ENCODE measurements around the gene OOSP3.
"Not testable (repeated sequence)": the region's sequence is repeated elsewhere in the genome, so short reads cannot be mapped to it uniquely, and the experiment has no call there.

OOSP3 gene

GRCh38 chr11:59849129-59849528 is 29.5 kb upstream of the OOSP3 start:
- Histone ChIP-seq H3K9me3 (replicated peaks in 1 of 11) (0 out of 22 replicates have a peak, but pooled peaks cover 0 to 5% (median 0%) of the 10 kb centered on the region in 11 experiments), H3K27ac (no peak overlapping the region), H4K20me1 (no peaks in the 10 kb centered on the region), H3K9ac (no peak overlapping the region), H3K36me3 (no peaks in the 10 kb centered on the region), H3K4me2 (no peak overlapping the region), H3K27me3 (no peaks in the 10 kb centered on the region), H3K4me3 (no peak overlapping the region), H3K4me1 (no peaks in the 10 kb centered on the region)
- no peak for TF ChIP-seq Cebpa-rat (IDR thresholded peaks at IDR 0.05)

- not testable (repeated sequence) for H3K9ac ChIP-seq; H4K20me1 ChIP-seq; H3K4me3 ChIP-seq; H3K4me1 ChIP-seq; H3K36me3 ChIP-seq; H3K9me3 ChIP-seq (replicated peaks in 1 of 11); H3K27ac ChIP-seq; H3K4me2 ChIP-seq; H3K27me3 ChIP-seq
These were observed 29.0 kb upstream of the OOSP3 start for GRCh38 chr11:59849551-59849950.

GRCh38 chr11:59851416-59851815 is 27.2 kb upstream of the OOSP3 start:
- not testable (repeated sequence) for H4K20me1 ChIP-seq

GRCh38 chr11:59854871-59855270 is 23.7 kb upstream of the OOSP3 start:
- Histone ChIP-seq H3K27me3 (no peaks in the 10 kb centered on the region), H4K20me1 (no peaks in the 10 kb centered on the region), H3K27ac (no peak overlapping the region), H3K9me3 (replicated peaks in 1 of 11) (0 out of 22 replicates have a peak, but pooled peaks cover 0 to 5% (median 0%) of the 10 kb centered on the region in 11 experiments), H3K36me3 (no peaks in the 10 kb centered on the region), H3K4me2 (no peak overlapping the region), H3K9ac (no peak overlapping the region), H3K4me3 (no peak overlapping the region), H3K4me1 (peaks cover 0 to 9% (median 0%) of the 10 kb centered on the region in 10 experiments; a peak in 7 of 20 replicates)
- TF ChIP-seq Cebpa-rat (IDR thresholded peaks at IDR 0.05), result no peak

More at GRCh38 chr11:59851416-59851815, 27.2 kb upstream of the OOSP3 start:
- not testable (repeated sequence) for H3K27ac ChIP-seq; H3K4me2 ChIP-seq; H3K36me3 ChIP-seq; H3K9ac ChIP-seq; H3K4me3 ChIP-seq; H3K9me3 ChIP-seq (replicated peaks in 1 of 11); H3K4me1 ChIP-seq; H3K27me3 ChIP-seq

GRCh38 chr11:59857439-59858434 is 20.8 kb upstream of the OOSP3 start:
- no peak for TF ChIP-seq Cebpa-rat (IDR thresholded peaks at IDR 0.05)
- peak overlapping the region in 3 of 11 experiments; percentile 10 to 28 (median 25); a peak in 5 of 22 replicates for H3K4me2 ChIP-seq
- no peak overlapping the region for H3K9ac ChIP-seq
- no peaks in the 10 kb centered on the region for H3K27me3 ChIP-seq
- no peak overlapping the region for H3K27ac ChIP-seq
- H3K9me3 ChIP-seq (replicated peaks in 1 of 11), result no peaks in the 10 kb centered on the region
- no peak overlapping the region for H3K4me3 ChIP-seq
- no peaks in the 10 kb centered on the region for H3K36me3 ChIP-seq
- peaks cover 0 to 17% (median 0%) of the 10 kb centered on the region in 10 experiments; a peak in 7 of 20 replicates for H3K4me1 ChIP-seq
- no peaks in the 10 kb centered on the region for H4K20me1 ChIP-seq

GRCh38 chr11:59859673-59860072 is 18.9 kb upstream of the OOSP3 start:
- Histone ChIP-seq H4K20me1 (no peaks in the 10 kb centered on the region), H3K9me3 (replicated peaks in 1 of 11) (no peaks in the 10 kb centered on the region), H3K27me3 (no peaks in the 10 kb centered on the region), H3K9ac (no peak overlapping the region), H3K27ac (no peak overlapping the region), H3K4me1 (peaks cover 0 to 26% (median 0%) of the 10 kb centered on the region in 10 experiments; a peak in 7 of 20 replicates), H3K4me2 (no peak overlapping the region), H3K36me3 (no peaks in the 10 kb centered on the region), H3K4me3 (no peak overlapping the region)
- TF ChIP-seq Cebpa-rat (IDR thresholded peaks at IDR 0.05), result no peak

GRCh38 chr11:59862252-59862651 is 16.3 kb upstream of the OOSP3 start:
- H3K4me1 ChIP-seq, result peaks cover 0 to 51% (median 9%) of the 10 kb centered on the region in 10 experiments; a peak in 12 of 20 replicates
- H3K27me3 ChIP-seq, result no peaks in the 10 kb centered on the region
- H3K27ac ChIP-seq, result no peak overlapping the region
- peaks cover 0 to 4% (median 0%) of the 10 kb centered on the region in 11 experiments; a peak in 1 of 22 replicates for H3K9me3 ChIP-seq (replicated peaks in 1 of 11)
- H3K36me3 ChIP-seq, result no peaks in the 10 kb centered on the region
- H4K20me1 ChIP-seq, result no peaks in the 10 kb centered on the region
- H3K4me2 ChIP-seq, result no peak overlapping the region; a peak in 1 of 22 replicates
- no peak overlapping the region for H3K9ac ChIP-seq
- no peak for TF ChIP-seq Cebpa-rat (IDR thresholded peaks at IDR 0.05)
- H3K4me3 ChIP-seq, result no peak overlapping the region

GRCh38 chr11:59865031-59865430 is 13.6 kb upstream of the OOSP3 start:
- peaks cover 0 to 44% (median 9%) of the 10 kb centered on the region in 10 experiments; a peak in 12 of 20 replicates for H3K4me1 ChIP-seq
- H3K4me3 ChIP-seq, result no peak overlapping the region
- peaks cover 0 to 4% (median 0%) of the 10 kb centered on the region in 11 experiments; a peak in 1 of 22 replicates for H3K9me3 ChIP-seq (replicated peaks in 1 of 11)
- H3K27me3 ChIP-seq, result no peaks in the 10 kb centered on the region
- no peaks in the 10 kb centered on the region for H3K36me3 ChIP-seq
- H4K20me1 ChIP-seq, result no peaks in the 10 kb centered on the region
- TF ChIP-seq Cebpa-rat (IDR thresholded peaks at IDR 0.05), result no peak
- peak overlapping the region in 5 of 11 experiments; percentile 8 to 59 (median 51); a peak in 8 of 22 replicates for H3K27ac ChIP-seq
- peak overlapping the region in 4 of 11 experiments; percentile 6 to 62 (median 46); a peak in 6 of 22 replicates for H3K4me2 ChIP-seq
- H3K9ac ChIP-seq, result no peak overlapping the region

GRCh38 chr11:59866397-59866796 is 12.2 kb upstream of the OOSP3 start, which contains the start of gene TCN1:
TCN1 (minus strand) TSS chr11:59866487; CDS start chr11:59866470, 17 bp downstream.
- H3K27ac ChIP-seq, result peak within 1 kb of the TSS in 9 of 11 experiments; percentile 10 to 59 (median 34); a peak in 13 of 22 replicates
- peaks cover 0 to 11% (median 4%) of the 10 kb centered on the region in 11 experiments; a peak in 7 of 22 replicates for H3K9me3 ChIP-seq (replicated peaks in 1 of 11)
- H3K4me2 ChIP-seq, result peak within 1 kb of the TSS in 8 of 11 experiments; percentile 14 to 62 (median 30); a peak in 12 of 22 replicates
- no peak within 1 kb of the TSS for H3K4me3 ChIP-seq
- H3K27me3 ChIP-seq, result no peaks in the 10 kb centered on the region
- peaks cover 0 to 44% (median 9%) of the 10 kb centered on the region in 10 experiments; a peak in 12 of 20 replicates for H3K4me1 ChIP-seq
- H3K36me3 ChIP-seq, result no peaks in the 10 kb centered on the region
- no peaks in the 10 kb centered on the region for H4K20me1 ChIP-seq
- no peak within 1 kb of the TSS for H3K9ac ChIP-seq
- peak in 8 of 11 experiments; percentile 43 to 86 (median 72); a peak in 14 of 22 replicates for TF ChIP-seq Cebpa-rat (IDR thresholded peaks at IDR 0.05)
